ENCODE data around the gene PNMT. TPM values are rescaled to one million over a fixed set of nuclear protein-coding genes. Genes with fewer than 3 reads are reported as not detected.

PNMT gene
- total and polyA plus RNA-seq, 2 of the 13 experiments (the other 11 are each of a cell fraction or from before 2014, with no cell fraction given): 0.25 TPM; not detected in 1

DNA sequence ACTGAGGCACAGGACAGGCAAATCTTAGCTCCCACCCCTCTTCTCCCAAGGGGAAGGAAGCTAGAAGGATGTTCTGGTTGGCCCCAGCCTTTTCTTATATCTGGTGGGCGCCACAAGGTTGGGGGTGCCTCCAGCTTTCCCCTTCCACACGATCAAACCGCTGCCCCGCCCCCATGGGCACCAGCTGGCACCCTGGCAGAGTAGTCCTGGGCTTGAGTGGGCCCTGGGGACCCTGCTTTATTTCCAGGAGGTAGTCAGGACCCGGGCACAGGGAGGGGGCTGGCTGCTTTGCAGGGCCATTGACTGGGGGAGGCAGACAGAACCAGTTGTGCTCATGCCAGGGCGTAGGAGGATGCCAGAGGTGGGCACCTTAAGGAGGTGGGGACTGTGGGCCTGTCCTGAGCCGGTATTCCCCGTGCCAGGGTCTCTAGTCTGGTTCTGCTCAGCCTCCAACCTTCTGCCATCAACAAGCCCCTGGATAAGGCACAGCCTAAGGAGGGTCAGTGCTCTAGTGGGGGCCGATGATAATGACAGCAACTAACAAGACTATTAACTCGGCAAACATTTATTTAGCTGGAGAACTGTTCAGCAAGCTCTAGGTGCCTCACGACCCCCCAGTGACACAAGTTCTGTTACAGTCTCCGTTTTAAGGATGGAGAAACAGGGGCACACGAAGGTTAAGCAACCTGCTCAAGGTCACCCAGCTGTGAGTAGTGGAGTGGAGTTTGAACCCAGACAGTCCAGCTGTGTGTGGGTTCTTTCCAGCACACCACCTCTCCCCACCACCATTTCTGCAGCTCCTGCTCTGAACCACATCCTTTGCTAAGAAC lies 49.1 kb upstream of the PNMT start (continued):
- TF ChIP-seq ZNF124 (CRISPR knock-in tag; IDR thresholded peaks at IDR 0.05): no peak
- no peak for TF ChIP-seq ZNF180 (CRISPR knock-in tag; IDR thresholded peaks at IDR 0.05; ENCODE audit: borderline replicate concordance, low read depth)
- TF ChIP-seq, protein P1, sequence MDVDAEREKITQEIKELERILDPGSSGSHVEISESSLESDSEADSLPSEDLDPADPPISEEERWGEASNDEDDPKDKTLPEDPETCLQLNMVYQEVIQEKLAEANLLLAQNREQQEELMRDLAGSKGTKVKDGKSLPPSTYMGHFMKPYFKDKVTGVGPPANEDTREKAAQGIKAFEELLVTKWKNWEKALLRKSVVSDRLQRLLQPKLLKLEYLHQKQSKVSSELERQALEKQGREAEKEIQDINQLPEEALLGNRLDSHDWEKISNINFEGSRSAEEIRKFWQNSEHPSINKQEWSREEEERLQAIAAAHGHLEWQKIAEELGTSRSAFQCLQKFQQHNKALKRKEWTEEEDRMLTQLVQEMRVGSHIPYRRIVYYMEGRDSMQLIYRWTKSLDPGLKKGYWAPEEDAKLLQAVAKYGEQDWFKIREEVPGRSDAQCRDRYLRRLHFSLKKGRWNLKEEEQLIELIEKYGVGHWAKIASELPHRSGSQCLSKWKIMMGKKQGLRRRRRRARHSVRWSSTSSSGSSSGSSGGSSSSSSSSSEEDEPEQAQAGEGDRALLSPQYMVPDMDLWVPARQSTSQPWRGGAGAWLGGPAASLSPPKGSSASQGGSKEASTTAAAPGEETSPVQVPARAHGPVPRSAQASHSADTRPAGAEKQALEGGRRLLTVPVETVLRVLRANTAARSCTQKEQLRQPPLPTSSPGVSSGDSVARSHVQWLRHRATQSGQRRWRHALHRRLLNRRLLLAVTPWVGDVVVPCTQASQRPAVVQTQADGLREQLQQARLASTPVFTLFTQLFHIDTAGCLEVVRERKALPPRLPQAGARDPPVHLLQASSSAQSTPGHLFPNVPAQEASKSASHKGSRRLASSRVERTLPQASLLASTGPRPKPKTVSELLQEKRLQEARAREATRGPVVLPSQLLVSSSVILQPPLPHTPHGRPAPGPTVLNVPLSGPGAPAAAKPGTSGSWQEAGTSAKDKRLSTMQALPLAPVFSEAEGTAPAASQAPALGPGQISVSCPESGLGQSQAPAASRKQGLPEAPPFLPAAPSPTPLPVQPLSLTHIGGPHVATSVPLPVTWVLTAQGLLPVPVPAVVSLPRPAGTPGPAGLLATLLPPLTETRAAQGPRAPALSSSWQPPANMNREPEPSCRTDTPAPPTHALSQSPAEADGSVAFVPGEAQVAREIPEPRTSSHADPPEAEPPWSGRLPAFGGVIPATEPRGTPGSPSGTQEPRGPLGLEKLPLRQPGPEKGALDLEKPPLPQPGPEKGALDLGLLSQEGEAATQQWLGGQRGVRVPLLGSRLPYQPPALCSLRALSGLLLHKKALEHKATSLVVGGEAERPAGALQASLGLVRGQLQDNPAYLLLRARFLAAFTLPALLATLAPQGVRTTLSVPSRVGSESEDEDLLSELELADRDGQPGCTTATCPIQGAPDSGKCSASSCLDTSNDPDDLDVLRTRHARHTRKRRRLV (CRISPR knock-in tag; IDR thresholded peaks at IDR 0.05): no peak
- TF ChIP-seq, protein P2, sequence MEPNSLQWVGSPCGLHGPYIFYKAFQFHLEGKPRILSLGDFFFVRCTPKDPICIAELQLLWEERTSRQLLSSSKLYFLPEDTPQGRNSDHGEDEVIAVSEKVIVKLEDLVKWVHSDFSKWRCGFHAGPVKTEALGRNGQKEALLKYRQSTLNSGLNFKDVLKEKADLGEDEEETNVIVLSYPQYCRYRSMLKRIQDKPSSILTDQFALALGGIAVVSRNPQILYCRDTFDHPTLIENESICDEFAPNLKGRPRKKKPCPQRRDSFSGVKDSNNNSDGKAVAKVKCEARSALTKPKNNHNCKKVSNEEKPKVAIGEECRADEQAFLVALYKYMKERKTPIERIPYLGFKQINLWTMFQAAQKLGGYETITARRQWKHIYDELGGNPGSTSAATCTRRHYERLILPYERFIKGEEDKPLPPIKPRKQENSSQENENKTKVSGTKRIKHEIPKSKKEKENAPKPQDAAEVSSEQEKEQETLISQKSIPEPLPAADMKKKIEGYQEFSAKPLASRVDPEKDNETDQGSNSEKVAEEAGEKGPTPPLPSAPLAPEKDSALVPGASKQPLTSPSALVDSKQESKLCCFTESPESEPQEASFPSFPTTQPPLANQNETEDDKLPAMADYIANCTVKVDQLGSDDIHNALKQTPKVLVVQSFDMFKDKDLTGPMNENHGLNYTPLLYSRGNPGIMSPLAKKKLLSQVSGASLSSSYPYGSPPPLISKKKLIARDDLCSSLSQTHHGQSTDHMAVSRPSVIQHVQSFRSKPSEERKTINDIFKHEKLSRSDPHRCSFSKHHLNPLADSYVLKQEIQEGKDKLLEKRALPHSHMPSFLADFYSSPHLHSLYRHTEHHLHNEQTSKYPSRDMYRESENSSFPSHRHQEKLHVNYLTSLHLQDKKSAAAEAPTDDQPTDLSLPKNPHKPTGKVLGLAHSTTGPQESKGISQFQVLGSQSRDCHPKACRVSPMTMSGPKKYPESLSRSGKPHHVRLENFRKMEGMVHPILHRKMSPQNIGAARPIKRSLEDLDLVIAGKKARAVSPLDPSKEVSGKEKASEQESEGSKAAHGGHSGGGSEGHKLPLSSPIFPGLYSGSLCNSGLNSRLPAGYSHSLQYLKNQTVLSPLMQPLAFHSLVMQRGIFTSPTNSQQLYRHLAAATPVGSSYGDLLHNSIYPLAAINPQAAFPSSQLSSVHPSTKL (CRISPR knock-in tag; IDR thresholded peaks at IDR 0.05): peak; percentile 38; the same call in 1 of the 2 replicates
- no peak for TF ChIP-seq DMAP1 (CRISPR knock-in tag; IDR thresholded peaks at IDR 0.05)
- no peak for TF ChIP-seq RFXAP (CRISPR knock-in tag; IDR thresholded peaks at IDR 0.05; ENCODE audit: borderline replicate concordance)
- peak; percentile 93; the same call in 1 of the 2 replicates for TF ChIP-seq ESRRA (CRISPR knock-in tag; IDR thresholded peaks at IDR 0.05; ENCODE audit: low read depth)
- TF ChIP-seq POGZ (CRISPR knock-in tag; IDR thresholded peaks at IDR 0.05): no peak
- no peak for TF ChIP-seq ZNF34 (CRISPR knock-in tag; IDR thresholded peaks at IDR 0.05; ENCODE audit: borderline replicate concordance)
- no peak for TF ChIP-seq ZNF792 (CRISPR knock-in tag; IDR thresholded peaks at IDR 0.05)
- TF ChIP-seq, protein P3, sequence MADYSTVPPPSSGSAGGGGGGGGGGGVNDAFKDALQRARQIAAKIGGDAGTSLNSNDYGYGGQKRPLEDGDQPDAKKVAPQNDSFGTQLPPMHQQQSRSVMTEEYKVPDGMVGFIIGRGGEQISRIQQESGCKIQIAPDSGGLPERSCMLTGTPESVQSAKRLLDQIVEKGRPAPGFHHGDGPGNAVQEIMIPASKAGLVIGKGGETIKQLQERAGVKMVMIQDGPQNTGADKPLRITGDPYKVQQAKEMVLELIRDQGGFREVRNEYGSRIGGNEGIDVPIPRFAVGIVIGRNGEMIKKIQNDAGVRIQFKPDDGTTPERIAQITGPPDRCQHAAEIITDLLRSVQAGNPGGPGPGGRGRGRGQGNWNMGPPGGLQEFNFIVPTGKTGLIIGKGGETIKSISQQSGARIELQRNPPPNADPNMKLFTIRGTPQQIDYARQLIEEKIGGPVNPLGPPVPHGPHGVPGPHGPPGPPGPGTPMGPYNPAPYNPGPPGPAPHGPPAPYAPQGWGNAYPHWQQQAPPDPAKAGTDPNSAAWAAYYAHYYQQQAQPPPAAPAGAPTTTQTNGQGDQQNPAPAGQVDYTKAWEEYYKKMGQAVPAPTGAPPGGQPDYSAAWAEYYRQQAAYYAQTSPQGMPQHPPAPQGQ (CRISPR knock-in tag; IDR thresholded peaks at IDR 0.05; ENCODE audit: borderline replicate concordance): no peak
- TF ChIP-seq NR2C2 (CRISPR knock-in tag; IDR thresholded peaks at IDR 0.05; ENCODE audit: borderline replicate concordance): no peak
- no peak for TF ChIP-seq ZNF350 (CRISPR knock-in tag; IDR thresholded peaks at IDR 0.05; ENCODE audit: borderline replicate concordance, low read depth)
- no peak for TF ChIP-seq SMC3 (IDR thresholded peaks at IDR 0.05; ENCODE audit: low read length)
- peak; percentile 65; the same call in 1 of the 2 replicates for TF ChIP-seq CEBPB (IDR thresholded peaks at IDR 0.05; ENCODE audit: borderline replicate concordance, low read depth, low read length)
